ENCODE data around the gene KLK4.

GRCh38 chr19:50944795-50945194 lies 33.6 kb upstream of the KLK4 start:
- TF ChIP-seq EZH2 (optimal IDR thresholded peaks at IDR 0.05; ENCODE audit: low read depth, low read length) (no peak), CTCF (IDR thresholded peaks at IDR 0.05; ENCODE audit: low read length) (no peak), EZH2phosphoT487 (IDR thresholded peaks at IDR 0.05; ENCODE audit: low read length) (no peak)

All from MM.1S (cell line).